K562 treated with DMSO at 1 percent for 48 hours (cell line): ENCODE results near the gene PGR. TPM values are rescaled to one million over a fixed set of nuclear protein-coding genes. Genes with fewer than 3 reads are reported as not detected.

ENCODE experiments used
- total RNA-seq: library from RNA; unstranded; fragments of 300-600 nt; gene quantifications from 2 replicates; pipeline ENCODE4 v1.2.3, GENCODE V29; 2022; ENCODE audit warnings: low replicate concordance; ENCODE audit errors: extremely low read depth

PGR gene
- not detected in 2 replicates for total RNA-seq

GRCh38 chr11:101129203-101129943, at the start of gene PGR:
Gene PGR (minus strand): TSS chr11:101129813. CDS start chr11:101129070, 743 bp downstream.

